Activated CD8-positive, alpha-beta memory T cell treated with anti-CD3 and anti-CD28 coated beads, Interleukin-2, amount 50 U/mL, for 4 hours (primary cell): ENCODE measurements around the gene ILKAP.
A peak's percentile ranks its signal among the peaks of the same experiment; 100 is the strongest.
"Not testable (repeated sequence)": the region's sequence is repeated elsewhere in the genome, so short reads cannot be mapped to it uniquely, and the experiment has no call there.

ENCODE experiments used
- DNase-seq: peaks from one replicate; pipeline ENCODE4 v3.0.0-alpha.2; 2020

The ILKAP gene

GRCh38 chr2:238187618-238188548 lies 15.6 kb downstream of the ILKAP start:
- DNase-seq, result no peak

- no peak for DNase-seq
Observed at GRCh38 chr2:238183821-238184220, 19.7 kb downstream of the ILKAP start.

GRCh38 chr2:238182362-238182761 lies 21.1 kb downstream of the ILKAP start:
- DNase-seq, result no peak

GRCh38 chr2:238180554-238180953 lies 22.9 kb downstream of the ILKAP start:
- no peak for DNase-seq

- DNase-seq, result no peak
Observed at GRCh38 chr2:238176613-238177012, 26.9 kb downstream of the ILKAP start.

GRCh38 chr2:238174701-238175100 lies 28.8 kb downstream of the ILKAP start:
- no peak for DNase-seq

- no peak for DNase-seq
Observed at GRCh38 chr2:238174291-238174690, 29.2 kb downstream of the ILKAP start.

- no peak for DNase-seq
Observed at GRCh38 chr2:238173692-238174091, 29.8 kb downstream of the ILKAP start.

GRCh38 chr2:238172439-238172838 lies 31.1 kb downstream of the ILKAP start:
- no peak for DNase-seq

- no peak for DNase-seq
Observed at GRCh38 chr2:238171575-238172187, 31.8 kb downstream of the ILKAP start.

GRCh38 chr2:238171072-238171431 lies 32.4 kb downstream of the ILKAP start:
- not testable (repeated sequence) for DNase-seq

- DNase-seq, result no peak
Observed at GRCh38 chr2:238170386-238171071, 33.0 kb downstream of the ILKAP start.

GRCh38 chr2:238169708-238170251 lies 33.7 kb downstream of the ILKAP start:
- no peak for DNase-seq

GRCh38 chr2:238169048-238169707 lies 34.3 kb downstream of the ILKAP start:
- no peak for DNase-seq

GRCh38 chr2:238168196-238169047 lies 35.1 kb downstream of the ILKAP start:
- no peak for DNase-seq

- DNase-seq, result no peak
Observed at GRCh38 chr2:238167761-238168160, 35.7 kb downstream of the ILKAP start.

- no peak for DNase-seq
Observed at GRCh38 chr2:238167344-238167715, 36.2 kb downstream of the ILKAP start.

- peak; percentile 14 for DNase-seq
Observed at GRCh38 chr2:238166391-238167343, 36.8 kb downstream of the ILKAP start.

GRCh38 chr2:238165288-238165921 lies 38.1 kb downstream of the ILKAP start:
- peak; percentile 12 for DNase-seq

GRCh38 chr2:238164906-238165287 lies 38.6 kb downstream of the ILKAP start:
- peak; percentile 13 for DNase-seq
